Gastrocnemius medialis (tissue), 4 donors: ENCODE measurements around the gene EGFR. TPM values are rescaled to one million over a fixed set of nuclear protein-coding genes. Genes with fewer than 3 reads are reported as not detected.
A peak's percentile ranks its signal among the peaks of the same experiment; 100 is the strongest.

Experiments
- ATAC-seq, 2 donors: fragments of 150-250 bp; one replicate each; pipeline ENCODE4 v1.9.1; 2016
- DNase-seq, 2 donors: peaks; one replicate each; pipeline ENCODE4 v3.0.0-alpha.2; 2019
- H3K27ac ChIP-seq, 4 donors: fragments of 200-600 bp; sonication (generic); 1 replicate in 1 of 4; 2 replicates in 3 of 4; pipeline ENCODE4 v1.5.1; 2016 to 2018; ENCODE audit warnings: mild to moderate bottlenecking in 2 of 4, moderate library complexity in 1 of 4
- H3K27me3 ChIP-seq, 3 donors: fragments of 200-600 bp; sonication (generic) in 2 of 3; 1 replicate in 1 of 3; 2 replicates in 2 of 3; pipeline versions ENCODE4 v1.5.1 to v1.6.0; 2016 to 2019; ENCODE audit warnings: mild to moderate bottlenecking in 1 of 3, moderate library complexity in 1 of 3
- H3K36me3 ChIP-seq, 2 donors: fragments of 200-600 bp; sonication (generic) in 1 of 2; one replicate each; pipeline ENCODE4 v1.5.1; 2017 to 2018
- H3K4me1 ChIP-seq, 2 donors: fragments of 200-600 bp; sonication (generic) in 1 of 2; one replicate each; pipeline ENCODE4 v1.5.1; 2016 to 2017; ENCODE audit warnings: mild to moderate bottlenecking in 2 of 2
- H3K4me3 ChIP-seq, 4 donors: fragments of 200-600 bp; sonication (generic) in 3 of 4; 1 replicate in 1 of 4; 2 replicates in 3 of 4; pipeline ENCODE4 v1.5.1; 2016 to 2019; ENCODE audit warnings: mild to moderate bottlenecking in 2 of 4
- H3K9me3 ChIP-seq, 3 donors: fragments of 200-600 bp; sonication (generic) in 2 of 3; 1 replicate in 1 of 3; 2 replicates in 2 of 3; pipeline ENCODE4 v1.5.1; 2016 to 2019
- POLR2A ChIP-seq, 2 donors: fragments of 450-650 bp; IDR thresholded peaks; one replicate each; pipeline ENCODE4 v1.6.1; 2017; ENCODE audit warnings: antibody characterized with exemption in 2 of 2, mild to moderate bottlenecking in 2 of 2, moderate library complexity in 2 of 2
- in situ Hi-C, 4 donors: fragments of 200-750 bp; cut with MboI; loops; one replicate each; pipeline versions ENCODE4 v1.15.0 to v1.8.0; 2017; ENCODE audit warnings: low sequenced_read_pairs in 4 of 4
- intact Hi-C: fragments of 100-400 bp; cut with DNase I; formaldehyde crosslinking; loops from one replicate; pipeline ENCODE4 v1.15.1; 2023; ENCODE audit warnings: low total_unique reads
- total RNA-seq, 4 donors: library from RNA; depleted of rRNA; stranded (reverse); fragments of >200 nt; gene quantifications; one replicate each; pipeline versions ENCODE4 v1.1.0 to v1.2.3, GENCODE V29; 2016
- TF ChIP-seq, protein P1 (sequence below), 5 experiments: fragments of 450-650 bp in 3 of 5; fragments of 200-600 bp in 2 of 5; sonication (generic) in 2 of 5; IDR thresholded peaks in 4 of 5; conservative IDR thresholded peaks in 1 of 5; 1 replicate in 4 of 5; 2 replicates in 1 of 5; pipeline ENCODE4 v1.5.1; 2016 to 2019; ENCODE audit warnings: antibody characterized with exemption in 5 of 5, mild to moderate bottlenecking in 3 of 5, moderate library complexity in 3 of 5

EGFR gene
- total RNA-seq, 4 donors from 2014 or later, result 28.0 to 34.8 (median 29.4) TPM

DNA sequence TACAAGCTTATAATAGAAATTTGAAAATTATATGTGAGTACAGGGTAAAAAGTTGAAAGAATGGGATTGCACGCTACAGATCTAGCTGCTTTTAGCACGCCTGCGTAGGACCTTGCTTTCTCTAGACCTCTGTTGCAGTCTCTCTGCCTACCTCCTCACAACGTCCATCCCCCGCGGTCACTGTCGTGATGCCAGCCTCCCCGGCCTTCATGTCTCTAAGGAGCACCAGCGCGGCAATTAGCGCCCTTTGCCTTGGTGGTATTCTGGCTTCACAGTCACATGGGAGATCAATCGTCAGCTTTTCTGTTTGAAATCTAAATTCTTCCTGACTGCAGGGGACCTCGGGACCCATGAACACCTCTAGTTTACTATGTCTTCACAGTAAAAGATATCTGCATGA is 131.3 kb downstream of the EGFR start:
- DNase-seq (peak in 1 of 2 donors; percentile 58), ATAC-seq (peak; percentile 5 to 28)
- TF ChIP-seq POLR2A (IDR thresholded peaks at IDR 0.05), result no peak
- TF ChIP-seq, protein P1, sequence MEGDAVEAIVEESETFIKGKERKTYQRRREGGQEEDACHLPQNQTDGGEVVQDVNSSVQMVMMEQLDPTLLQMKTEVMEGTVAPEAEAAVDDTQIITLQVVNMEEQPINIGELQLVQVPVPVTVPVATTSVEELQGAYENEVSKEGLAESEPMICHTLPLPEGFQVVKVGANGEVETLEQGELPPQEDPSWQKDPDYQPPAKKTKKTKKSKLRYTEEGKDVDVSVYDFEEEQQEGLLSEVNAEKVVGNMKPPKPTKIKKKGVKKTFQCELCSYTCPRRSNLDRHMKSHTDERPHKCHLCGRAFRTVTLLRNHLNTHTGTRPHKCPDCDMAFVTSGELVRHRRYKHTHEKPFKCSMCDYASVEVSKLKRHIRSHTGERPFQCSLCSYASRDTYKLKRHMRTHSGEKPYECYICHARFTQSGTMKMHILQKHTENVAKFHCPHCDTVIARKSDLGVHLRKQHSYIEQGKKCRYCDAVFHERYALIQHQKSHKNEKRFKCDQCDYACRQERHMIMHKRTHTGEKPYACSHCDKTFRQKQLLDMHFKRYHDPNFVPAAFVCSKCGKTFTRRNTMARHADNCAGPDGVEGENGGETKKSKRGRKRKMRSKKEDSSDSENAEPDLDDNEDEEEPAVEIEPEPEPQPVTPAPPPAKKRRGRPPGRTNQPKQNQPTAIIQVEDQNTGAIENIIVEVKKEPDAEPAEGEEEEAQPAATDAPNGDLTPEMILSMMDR (IDR thresholded peaks at IDR 0.05 in 4 of 5, conservative IDR thresholded peaks at IDR 0.05 in 1 of 5), result no peak
- H3K4me1 ChIP-seq, result peaks cover 11 to 30% of the 10 kb centered on the region in 2 donors
- in situ Hi-C loops, result no loop called here
- H3K9me3 ChIP-seq, result no peaks in the 10 kb centered on the region
- intact Hi-C loops, result no loop called here
- no peaks in the 10 kb centered on the region for H3K27me3 ChIP-seq
- peak overlapping the region; percentile 56 to 78 (median 72) for H3K27ac ChIP-seq
- H3K4me3 ChIP-seq, result no peak overlapping the region
- H3K36me3 ChIP-seq, result peaks cover 0 to 9% of the 10 kb centered on the region in 2 donors

DNA sequence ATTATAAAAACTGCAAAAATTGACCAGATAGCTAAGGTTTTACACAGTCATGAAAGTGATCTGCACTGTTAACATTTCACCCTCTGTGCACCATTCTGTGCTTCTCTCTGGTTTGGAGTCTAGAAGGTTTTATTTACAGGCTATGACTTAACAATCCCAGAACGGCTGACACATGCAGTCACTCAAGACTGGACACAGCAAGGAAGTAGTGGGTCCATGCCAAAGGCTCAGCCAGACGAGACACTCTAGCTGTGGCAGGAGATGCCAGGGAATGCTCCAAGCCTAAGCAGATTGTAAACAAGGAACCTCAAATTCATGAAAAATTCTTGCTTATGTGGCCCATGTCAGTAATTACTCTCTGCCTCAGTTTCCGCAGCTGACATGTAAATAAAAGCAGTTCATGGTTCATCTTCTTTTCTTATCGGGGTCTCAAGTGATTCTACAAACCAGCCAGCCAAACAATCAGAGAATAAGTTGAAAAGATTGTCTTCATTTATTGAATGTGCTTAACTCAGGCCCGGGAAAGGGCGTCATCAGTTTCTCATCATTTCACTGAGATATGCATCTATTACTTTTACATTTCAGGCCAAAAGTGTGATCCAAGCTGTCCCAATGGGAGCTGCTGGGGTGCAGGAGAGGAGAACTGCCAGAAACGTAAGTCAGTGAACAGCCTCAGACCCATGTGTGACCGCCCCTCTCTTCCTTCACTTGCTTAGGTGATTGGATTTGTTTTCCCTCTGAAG is 132.1 kb downstream of the EGFR start:
- H3K4me3 ChIP-seq, result no peak overlapping the region
- TF ChIP-seq, protein P1 (IDR thresholded peaks at IDR 0.05 in 4 of 5, conservative IDR thresholded peaks at IDR 0.05 in 1 of 5), result no peak
- TF ChIP-seq POLR2A (IDR thresholded peaks at IDR 0.05), result no peak
- H3K36me3 ChIP-seq, result peaks cover 0 to 11% of the 10 kb centered on the region in 2 donors
- intact Hi-C loops (no loop called here), in situ Hi-C loops (no loop called here)
- peak; percentile 86 to 91 for DNase-seq
- H3K27ac ChIP-seq, result peak overlapping the region; percentile 56 to 78 (median 72)
- no peaks in the 10 kb centered on the region for H3K9me3 ChIP-seq
- peaks cover 11 to 30% of the 10 kb centered on the region in 2 donors for H3K4me1 ChIP-seq
- peak; percentile 99 for ATAC-seq
- no peaks in the 10 kb centered on the region for H3K27me3 ChIP-seq

DNA sequence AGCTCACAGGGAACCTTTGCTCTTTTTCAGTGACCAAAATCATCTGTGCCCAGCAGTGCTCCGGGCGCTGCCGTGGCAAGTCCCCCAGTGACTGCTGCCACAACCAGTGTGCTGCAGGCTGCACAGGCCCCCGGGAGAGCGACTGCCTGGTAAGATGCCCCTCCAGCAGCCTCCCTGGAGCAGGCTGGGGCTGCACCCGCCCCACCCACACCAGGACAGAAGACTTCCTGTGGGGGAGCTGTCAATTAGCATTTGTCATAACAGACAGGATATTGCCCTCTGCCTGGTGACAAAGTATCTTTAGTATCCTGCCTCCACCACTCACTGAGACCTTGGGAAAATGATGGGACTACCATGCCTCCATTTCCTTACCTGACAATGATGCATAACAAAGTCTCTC is 133.7 kb downstream of the EGFR start:
- no peaks in the 10 kb centered on the region for H3K9me3 ChIP-seq
- peaks cover 11 to 30% of the 10 kb centered on the region in 2 donors for H3K4me1 ChIP-seq
- no peak for ATAC-seq
- DNase-seq, result no peak
- H3K36me3 ChIP-seq, result peaks cover 3 to 22% of the 10 kb centered on the region in 2 donors
- TF ChIP-seq POLR2A (IDR thresholded peaks at IDR 0.05), result no peak
- TF ChIP-seq, protein P1 (IDR thresholded peaks at IDR 0.05 in 4 of 5, conservative IDR thresholded peaks at IDR 0.05 in 1 of 5), result no peak
- H3K4me3 ChIP-seq, result no peak overlapping the region
- no peaks in the 10 kb centered on the region for H3K27me3 ChIP-seq
- intact Hi-C loops, result no loop called here
- H3K27ac ChIP-seq, result no peak overlapping the region
- in situ Hi-C loops, result no loop called here

DNA sequence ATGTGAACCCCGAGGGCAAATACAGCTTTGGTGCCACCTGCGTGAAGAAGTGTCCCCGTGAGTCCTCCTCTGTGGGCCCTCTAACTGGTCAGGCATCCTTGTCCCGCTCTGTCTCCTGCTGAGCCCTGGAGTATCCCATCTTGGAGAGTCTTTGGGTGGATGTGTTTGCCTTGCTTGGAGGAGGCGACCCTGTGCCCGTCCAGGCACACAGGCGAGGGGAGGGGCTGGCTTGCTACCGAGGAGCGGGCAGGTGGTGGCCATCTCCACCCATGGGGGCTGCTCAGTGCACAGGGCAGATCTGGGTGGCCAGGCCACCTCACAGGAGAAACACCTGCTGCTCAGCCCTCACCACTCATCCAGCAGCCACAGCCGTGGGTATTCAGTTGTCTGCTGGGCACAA is 135.3 kb downstream of the EGFR start:
- Histone ChIP-seq H3K4me1 (peaks cover 11 to 30% of the 10 kb centered on the region in 2 donors), H3K36me3 (peaks cover 3 to 20% of the 10 kb centered on the region in 2 donors), H3K9me3 (no peaks in the 10 kb centered on the region), H3K4me3 (no peak overlapping the region), H3K27me3 (no peaks in the 10 kb centered on the region), H3K27ac (no peak overlapping the region)
- TF ChIP-seq POLR2A (IDR thresholded peaks at IDR 0.05), result no peak
- TF ChIP-seq, protein P1 (IDR thresholded peaks at IDR 0.05 in 4 of 5, conservative IDR thresholded peaks at IDR 0.05 in 1 of 5), result no peak
- intact Hi-C loops (no loop called here), in situ Hi-C loops (no loop called here)
- DNase-seq, result no peak
- ATAC-seq, result no peak
